Measurements from ENCODE around the gene SPC24. TPM values are rescaled to one million over a fixed set of nuclear protein-coding genes. Genes with fewer than 3 reads are reported as not detected.
"Not testable (repeated sequence)": the region's sequence is repeated elsewhere in the genome, so short reads cannot be mapped to it uniquely, and the experiment has no call there.

The SPC24 gene
- total RNA-seq, 1 donor from 2014 or later = 12.3 TPM

DNA sequence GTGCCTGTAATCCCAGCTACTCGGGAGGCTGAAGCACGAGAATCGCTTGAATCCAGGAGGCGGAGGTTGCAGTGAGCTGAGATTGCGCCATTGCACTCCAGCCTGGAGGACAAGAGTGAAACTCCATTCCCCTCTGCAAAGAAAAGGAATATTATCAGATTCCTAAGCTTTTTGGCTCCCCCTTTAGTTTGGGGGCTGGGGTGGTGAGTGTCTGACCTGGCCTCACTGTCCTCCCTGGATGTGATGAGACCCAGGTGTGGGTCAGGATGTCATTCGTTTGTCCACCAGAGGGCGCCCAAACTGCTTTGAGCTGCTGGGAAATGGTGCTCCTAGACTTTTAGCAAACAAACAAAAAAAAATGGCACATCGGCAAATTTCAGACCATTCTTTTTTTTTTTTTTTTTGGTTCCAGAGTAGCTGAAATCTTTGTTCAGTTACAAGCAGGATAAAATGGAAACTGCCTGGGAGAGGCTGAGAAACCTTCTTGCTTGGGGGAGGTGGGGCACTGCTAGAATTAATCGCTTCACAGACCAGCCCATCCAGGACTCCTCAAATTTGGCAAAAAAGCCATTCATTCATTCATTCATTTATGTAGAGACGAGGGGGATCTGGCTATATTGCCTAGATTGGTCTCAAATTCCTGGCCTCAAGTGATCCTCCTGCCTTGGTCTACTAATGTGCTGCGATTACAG lies 29.4 kb downstream of the SPC24 start:
- peak; percentile 90 for DNase-seq

DNA sequence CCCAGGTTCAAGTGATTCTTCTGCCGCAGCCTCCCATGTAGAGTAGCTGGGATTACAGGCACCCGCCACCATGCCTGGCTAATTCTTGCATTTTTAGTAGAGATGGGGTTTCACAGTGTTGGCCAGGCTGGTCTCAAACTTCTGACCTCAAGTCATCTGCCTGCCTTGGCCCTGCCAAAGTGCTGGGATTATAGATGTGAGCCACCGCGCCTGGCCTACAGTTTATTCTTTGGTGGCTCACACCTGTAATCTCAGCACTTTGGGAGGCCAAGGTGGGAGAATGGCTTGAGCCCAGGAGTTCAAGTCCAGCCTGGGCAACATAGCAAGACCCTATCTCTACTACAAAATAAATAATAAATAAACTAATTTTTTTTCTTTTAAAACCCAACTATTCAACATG lies 31.4 kb downstream of the SPC24 start:
- DNase-seq = not testable (repeated sequence)

DNA sequence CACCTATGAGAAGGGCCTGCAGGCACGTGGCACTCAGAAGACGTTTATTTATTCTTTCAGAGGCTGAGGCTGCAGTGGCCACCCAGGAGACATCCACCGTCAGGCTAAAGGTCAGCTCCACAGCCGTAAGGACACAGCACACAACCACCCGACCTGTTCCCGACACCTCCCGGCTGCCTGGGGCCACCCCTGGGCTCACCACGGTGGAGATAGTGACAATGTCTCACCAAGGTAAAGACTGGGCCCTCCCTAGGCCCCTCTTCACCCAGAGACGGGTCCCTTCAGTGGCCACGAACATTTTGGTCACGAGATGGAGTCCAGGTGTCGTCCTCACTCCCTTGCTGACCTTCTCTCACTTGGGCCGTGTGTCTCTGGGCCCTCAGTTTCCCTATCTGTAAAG lies 32.5 kb downstream of the SPC24 start:
- no peak for DNase-seq

DNA sequence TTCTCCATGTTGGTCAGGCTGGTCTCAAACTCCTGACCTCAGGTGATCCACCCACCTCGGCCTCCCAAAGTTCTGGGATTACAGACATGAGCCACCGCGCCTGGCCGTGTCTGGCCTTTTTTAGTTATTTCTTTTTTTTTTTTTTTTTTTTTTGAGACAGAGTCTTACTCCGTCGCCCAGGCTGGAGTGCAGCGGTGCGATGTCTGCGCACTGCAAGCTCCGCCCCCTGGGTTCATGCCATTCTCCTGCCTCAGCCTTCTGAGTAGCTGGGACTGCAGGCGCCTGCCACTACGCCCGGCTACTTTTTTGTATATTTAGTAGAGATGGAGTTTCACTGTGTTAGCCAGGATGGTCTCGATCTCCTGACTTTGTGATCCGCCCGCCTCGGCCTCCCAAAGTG lies 33.6 kb downstream of the SPC24 start:
- not testable (repeated sequence) for DNase-seq

DNA sequence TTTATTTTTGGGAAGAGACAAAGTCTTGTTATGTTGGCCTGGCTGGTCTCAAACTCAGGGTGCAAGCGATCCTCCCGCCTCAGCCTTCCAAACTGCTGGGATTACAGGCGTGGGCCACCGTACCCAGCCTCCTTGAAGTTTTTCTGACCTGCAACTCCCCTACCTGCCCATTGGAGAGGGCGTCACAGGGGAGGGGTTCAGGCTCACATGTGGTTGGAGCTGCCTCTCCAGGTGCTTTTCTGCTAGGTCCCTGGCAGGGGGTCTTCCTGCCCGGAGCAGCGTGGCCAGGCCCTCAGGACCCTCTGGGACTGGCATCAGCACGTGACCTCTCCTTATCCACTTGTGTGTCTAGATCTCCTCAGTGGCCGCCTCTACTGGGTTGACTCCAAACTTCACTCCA lies 39.1 kb downstream of the SPC24 start:
- no peak for DNase-seq

DNA sequence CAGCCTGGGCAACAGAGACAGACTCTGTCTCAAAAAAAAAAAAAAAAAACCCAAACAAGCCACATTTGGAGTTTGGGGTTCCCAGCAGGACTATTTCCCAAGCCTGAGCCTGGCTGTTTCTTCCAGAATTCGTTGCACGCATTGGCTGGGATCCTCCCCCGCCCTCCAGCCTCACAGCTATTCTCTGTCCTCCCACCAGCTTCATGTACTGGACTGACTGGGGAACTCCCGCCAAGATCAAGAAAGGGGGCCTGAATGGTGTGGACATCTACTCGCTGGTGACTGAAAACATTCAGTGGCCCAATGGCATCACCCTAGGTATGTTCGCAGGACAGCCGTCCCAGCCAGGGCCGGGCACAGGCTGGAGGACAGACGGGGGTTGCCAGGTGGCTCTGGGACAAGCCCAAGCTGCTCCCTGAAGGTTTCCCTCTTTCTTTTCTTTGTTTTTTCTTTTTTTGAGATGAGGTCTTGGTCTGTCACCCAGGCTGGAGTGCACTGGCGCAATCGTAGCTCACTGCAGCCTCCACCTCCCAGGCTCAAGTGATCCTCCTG lies 39.6 kb downstream of the SPC24 start:
- DNase-seq = no peak

DNA sequence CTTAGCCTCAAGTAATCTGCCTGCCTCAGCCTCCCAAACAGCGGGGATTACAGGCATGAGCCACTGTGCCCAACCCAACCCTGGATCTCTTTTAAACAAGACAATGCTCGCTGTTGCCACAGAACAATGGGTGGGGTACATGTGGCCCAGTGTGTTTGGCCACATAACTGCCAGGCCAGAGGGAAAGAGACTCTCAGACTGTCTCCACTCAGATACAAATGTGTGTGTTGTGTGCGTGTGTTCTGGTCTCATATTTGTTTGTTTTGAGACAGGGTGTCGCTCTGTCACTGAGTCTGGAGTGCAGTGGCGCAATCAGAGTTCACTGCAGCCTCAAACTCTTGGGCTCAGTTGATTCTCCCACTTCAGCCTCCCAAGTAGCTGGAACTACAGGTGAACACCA lies 40.5 kb downstream of the SPC24 start:
- DNase-seq = no peak

DNA sequence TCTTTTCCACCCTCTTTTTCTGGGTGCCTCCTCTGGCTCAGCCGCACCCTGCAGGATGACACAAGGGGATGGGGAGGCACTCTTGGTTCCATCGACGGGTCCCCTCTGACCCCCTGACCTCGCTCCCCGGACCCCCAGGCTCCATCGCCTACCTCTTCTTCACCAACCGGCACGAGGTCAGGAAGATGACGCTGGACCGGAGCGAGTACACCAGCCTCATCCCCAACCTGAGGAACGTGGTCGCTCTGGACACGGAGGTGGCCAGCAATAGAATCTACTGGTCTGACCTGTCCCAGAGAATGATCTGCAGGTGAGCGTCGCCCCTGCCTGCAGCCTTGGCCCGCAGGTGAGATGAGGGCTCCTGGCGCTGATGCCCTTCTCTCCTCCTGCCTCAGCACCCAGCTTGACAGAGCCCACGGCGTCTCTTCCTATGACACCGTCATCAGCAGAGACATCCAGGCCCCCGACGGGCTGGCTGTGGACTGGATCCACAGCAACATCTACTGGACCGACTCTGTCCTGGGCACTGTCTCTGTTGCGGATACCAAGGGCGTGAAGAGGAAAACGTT lies 42.4 kb downstream of the SPC24 start:
- no peak for DNase-seq

DNA sequence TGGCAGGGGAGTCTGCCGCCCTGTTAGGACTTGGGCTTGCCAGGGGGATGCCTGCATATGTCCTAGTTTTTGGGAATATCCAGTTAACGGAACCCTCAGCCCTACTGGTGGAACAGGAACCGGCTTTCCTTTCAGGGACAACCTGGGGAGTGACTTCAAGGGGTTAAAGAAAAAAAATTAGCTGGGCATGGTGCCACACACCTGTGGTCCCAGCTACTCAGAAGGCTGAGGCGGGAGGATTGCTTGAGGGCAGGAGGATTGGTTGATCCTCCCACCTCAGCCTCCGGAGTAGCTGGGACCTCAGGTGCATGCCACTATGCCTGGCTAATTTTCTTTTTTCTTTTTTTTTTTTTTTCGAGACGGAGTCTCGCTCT lies 43.8 kb downstream of the SPC24 start:
- no peak for DNase-seq

DNA sequence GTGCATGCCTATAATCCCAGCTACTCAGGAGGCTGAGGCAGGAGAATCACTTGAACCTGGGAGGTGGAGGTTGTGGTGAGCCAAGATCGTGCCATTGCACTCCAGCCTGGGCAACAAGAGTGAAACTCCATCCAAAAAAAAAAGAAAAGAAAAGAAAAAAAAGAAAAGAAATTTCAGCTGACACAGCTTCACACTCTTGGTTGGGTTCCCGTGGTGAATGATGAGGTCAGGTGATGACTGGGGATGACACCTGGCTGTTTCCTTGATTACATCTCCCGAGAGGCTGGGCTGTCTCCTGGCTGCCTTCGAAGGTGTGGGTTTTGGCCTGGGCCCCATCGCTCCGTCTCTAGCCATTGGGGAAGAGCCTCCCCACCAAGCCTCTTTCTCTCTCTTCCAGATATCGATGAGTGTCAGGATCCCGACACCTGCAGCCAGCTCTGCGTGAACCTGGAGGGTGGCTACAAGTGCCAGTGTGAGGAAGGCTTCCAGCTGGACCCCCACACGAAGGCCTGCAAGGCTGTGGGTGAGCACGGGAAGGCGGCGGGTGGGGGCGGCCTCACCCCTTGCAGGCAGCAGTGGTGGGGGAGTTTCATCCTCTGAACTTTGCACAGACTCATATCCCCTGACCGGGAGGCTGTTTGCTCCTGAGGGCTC lies 44.3 kb downstream of the SPC24 start:
- DNase-seq = no peak

DNA sequence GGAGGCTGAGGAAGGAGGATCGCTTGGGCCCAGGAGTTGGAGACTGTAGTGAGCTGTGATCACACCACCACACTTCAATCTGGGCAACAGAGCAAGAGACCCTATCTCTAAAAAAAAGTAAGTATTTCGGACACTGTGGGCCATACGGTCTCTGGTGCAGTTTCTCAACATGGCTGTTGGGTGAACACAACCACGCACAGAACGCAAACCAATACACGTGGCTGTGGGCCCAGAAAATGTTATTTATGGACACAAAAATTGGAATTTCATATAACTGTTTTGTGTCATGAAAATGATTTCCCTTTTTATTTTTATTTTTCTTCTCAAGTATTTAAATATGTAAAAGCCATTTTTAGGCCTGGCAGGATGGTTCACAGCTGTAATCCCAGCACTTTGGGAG lies 46.8 kb downstream of the SPC24 start:
- no peak for DNase-seq

DNA sequence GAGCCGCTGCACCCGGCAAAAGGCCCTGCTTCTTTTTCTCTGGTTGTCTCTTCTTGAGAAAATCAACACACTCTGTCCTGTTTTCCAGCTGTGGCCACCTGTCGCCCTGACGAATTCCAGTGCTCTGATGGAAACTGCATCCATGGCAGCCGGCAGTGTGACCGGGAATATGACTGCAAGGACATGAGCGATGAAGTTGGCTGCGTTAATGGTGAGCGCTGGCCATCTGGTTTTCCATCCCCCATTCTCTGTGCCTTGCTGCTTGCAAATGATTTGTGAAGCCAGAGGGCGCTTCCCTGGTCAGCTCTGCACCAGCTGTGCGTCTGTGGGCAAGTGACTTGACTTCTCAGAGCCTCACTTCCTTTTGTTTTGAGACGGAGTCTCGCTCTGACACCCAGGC lies 49.1 kb downstream of the SPC24 start:
- DNase-seq = peak; percentile 96

DNA sequence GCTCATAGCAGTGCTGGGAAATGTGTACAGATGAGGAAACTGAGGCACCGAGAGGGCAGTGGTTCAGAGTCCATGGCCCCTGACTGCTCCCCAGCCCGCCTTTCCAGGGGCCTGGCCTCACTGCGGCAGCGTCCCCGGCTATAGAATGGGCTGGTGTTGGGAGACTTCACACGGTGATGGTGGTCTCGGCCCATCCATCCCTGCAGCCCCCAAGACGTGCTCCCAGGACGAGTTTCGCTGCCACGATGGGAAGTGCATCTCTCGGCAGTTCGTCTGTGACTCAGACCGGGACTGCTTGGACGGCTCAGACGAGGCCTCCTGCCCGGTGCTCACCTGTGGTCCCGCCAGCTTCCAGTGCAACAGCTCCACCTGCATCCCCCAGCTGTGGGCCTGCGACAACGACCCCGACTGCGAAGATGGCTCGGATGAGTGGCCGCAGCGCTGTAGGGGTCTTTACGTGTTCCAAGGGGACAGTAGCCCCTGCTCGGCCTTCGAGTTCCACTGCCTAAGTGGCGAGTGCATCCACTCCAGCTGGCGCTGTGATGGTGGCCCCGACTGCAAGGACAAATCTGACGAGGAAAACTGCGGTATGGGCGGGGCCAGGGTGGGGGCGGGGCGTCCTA lies 50.5 kb downstream of the SPC24 start:
- no peak for DNase-seq

DNA sequence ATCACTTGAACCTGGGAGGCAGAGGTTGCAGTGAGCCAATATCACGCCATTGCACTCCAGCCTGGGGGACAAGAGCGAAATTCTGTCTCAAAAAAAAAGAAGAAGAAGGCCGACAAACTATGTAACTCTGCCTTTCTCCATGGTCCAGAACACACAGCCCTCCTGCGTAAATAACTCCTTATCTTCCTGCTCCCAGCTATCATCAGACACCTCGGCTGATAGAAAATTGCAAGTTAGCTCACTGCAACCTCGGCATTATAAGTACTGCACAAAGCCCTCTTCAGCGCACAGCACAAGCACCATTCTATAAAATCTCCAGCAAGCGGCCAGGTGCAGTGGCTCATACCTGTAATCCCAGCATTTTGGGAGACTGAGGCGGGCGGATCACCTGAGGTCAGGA lies 51.9 kb downstream of the SPC24 start:
- not testable (repeated sequence) for DNase-seq

DNA sequence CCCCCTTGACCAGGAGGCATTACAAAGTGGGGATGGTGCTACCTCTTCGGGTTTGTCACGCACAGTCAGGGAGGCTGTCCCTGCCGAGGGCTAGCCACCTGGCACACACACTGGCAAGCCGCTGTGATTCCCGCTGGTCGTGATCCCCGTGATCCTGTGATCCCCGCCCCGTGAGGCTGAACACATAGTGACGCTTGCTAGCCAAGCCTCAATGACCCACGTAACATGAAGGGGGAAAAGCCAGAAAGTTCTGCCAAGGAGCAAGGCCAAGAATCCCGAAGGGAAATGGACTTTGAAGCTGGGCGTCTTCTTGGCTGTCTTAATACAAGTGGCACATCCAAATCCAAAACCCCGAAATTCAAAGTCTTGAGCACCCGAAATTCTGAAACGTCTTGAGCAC lies 52.6 kb downstream of the SPC24 start:
- DNase-seq = no peak

DNA sequence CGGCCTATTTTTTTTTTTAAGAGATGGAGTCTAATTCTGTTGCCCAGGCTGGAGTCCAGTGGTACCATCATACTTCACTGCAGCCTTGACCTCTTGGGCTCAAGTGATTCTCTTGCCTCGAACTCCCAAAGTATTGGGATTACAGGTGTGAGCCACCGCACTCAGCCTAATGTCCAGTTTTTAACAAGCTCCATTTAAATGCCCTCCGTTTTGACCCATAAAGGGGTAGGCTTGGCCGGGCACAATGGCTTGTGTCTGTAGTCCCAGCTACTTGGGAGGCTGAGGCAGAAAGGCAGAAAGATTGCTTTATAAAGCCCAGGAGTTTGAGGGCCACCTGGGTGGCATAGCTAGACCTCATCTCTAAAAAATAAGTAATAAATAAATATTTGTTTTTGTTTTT lies 54.5 kb downstream of the SPC24 start:
- DNase-seq = no peak

DNA sequence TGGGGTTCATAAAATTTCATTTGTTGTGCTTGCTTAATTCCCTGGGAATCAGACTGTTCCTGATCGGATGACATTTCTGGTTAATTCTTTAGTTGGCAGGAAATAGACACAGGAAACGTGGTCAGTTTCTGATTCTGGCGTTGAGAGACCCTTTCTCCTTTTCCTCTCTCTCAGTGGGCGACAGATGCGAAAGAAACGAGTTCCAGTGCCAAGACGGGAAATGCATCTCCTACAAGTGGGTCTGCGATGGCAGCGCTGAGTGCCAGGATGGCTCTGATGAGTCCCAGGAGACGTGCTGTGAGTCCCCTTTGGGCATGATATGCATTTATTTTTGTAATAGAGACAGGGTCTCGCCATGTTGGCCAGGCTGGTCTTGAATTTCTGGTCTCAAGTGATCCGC lies 55.5 kb downstream of the SPC24 start:
- peak; percentile 79 for DNase-seq

DNA sequence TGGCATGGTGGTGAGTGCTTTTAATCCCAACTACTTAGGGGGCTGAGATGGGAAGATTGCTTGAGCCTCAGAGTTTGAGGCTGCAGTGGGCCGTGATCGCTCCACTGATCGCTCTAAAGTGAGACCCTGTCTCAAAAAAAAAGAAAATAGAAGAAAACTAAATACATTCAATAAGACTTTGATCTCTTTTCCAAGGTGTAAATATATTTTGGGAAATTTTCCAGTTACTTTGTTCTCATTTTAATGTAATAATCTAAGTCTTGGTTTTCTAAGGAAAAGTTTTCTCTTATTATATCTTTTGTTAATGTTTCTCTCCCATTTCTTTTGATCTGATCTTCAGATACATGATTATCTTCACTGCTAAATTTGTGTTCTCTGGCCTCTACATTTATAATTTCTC lies 56.7 kb downstream of the SPC24 start:
- no peak for DNase-seq

DNA sequence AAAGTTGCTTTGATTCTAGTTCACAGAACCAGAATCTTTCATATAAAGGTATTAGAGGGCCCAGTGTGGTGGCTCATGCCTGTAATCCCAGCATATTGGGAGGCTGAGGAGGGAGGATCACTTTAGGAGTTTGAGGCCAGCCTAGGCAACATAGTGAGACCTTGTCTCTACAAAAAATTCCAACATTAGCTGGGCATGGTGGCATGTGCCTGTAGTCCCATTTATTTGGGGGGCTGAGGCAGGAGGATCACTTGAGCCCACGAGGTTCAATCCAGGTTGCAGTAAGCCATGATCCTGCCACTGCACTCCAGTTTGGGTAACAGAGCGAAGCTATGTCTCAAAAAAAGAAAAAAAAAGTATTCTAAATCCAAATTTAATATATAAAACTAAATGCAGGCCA lies 57.3 kb downstream of the SPC24 start:
- no peak for DNase-seq

DNA sequence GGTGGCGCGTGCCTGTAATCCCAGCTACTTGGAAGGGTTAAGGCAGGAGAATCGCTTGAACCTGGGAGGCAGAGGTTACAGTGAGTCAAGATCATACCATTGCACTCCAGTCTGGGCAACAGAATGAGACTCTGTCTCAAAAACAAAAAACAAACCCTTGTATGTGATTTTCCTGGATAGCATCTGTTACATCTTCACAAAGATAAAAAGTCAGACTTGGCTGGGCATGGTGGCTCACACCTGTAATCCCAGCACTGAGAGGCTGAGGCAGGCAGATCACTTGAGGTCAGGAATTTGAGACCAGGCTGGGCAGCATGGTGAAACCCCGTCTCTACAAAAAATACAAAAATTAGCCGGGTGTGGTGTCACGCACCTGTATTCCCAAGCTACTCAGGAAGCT lies 58.2 kb downstream of the SPC24 start:
- not testable (repeated sequence) for DNase-seq

DNA sequence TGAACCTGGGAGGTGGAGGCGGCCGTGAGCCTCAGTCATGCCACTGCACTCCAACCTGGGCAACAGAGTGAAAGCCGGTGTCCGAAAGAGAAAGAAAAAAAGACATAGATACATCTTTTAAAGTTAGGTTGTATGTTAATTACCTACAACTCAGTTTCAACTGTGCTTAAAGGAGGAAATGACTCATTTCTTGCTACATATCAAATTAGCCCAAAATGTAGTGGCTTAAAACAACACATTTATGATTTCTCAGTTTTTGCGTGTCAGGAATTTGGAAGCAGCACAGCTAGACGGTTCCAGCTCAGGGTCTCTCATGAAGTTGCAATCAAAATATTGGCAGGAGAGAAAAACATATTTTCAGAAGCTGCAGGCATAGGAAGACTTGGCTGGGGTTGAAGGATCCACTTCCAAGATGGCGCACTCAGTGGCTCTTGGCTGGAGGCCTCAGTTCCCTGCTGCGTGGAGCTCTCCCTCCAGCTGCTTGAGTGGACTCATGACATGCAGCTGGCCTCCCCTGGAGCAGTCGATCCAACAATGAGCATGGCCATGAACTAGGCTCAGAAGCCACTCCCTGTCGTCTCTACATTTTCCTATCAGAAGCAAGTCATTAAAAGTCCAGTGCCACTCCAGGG lies 59.3 kb downstream of the SPC24 start:
- peak; percentile 95 for DNase-seq

Data from tongue (tissue), 2 donors.